SK-N-SH (cell line): ENCODE measurements around the gene SOCS2. TPM values are rescaled to one million over a fixed set of nuclear protein-coding genes. Genes with fewer than 3 reads are reported as not detected.

Experiments used
- CTCF ChIA-PET: fragments of 300-600, 350-600 bp; formaldehyde crosslinking; extraction: SDS; loops from one replicate; lab custom pipeline; 2021; lab: Yijun Ruan, JAX
- POLR2A ChIA-PET: fragments of 350-600 bp; sonication (Branson Sonifier 250); formaldehyde crosslinking; extraction: SDS; loops from one replicate; lab custom pipeline; 2020; ENCODE audit warnings: antibody characterized with exemption, inconsistent platforms; lab: Yijun Ruan, JAX
- DNase-seq: peaks from one replicate; pipeline ENCODE4 v3.0.0; 2012
- H2AFZ ChIP-seq: fragments of 200-600 bp; sonication (generic); 2 replicates; pipeline ENCODE4 v1.8.1; 2016; ENCODE audit warnings: antibody characterized with exemption, mild to moderate bottlenecking, low read depth
- H3F3A ChIP-seq: fragments of 200-600 bp; sonication (generic); replicated peaks from 2 replicates; pipeline ENCODE3; 2016; ENCODE audit warnings: antibody characterized with exemption, mild to moderate bottlenecking; ENCODE audit not compliant: insufficient read depth
- H3K27ac ChIP-seq, 2 experiments: fragments of 200-500 bp in 1 of 2; fragments of 200-600 bp in 1 of 2; sonication (Bioruptor generic) in 1 of 2; sonication (generic), shearing (Covaris generic) in 1 of 2; 2 replicates each; pipeline versions ENCODE4 v1.5.1 to v1.6.1; 2014 to 2016; ENCODE audit warnings: low read depth in 2 of 2, inconsistent platforms in 1 of 2, low read length in 1 of 2, mild to moderate bottlenecking in 1 of 2, mixed read lengths in 1 of 2
- H3K27me3 ChIP-seq: fragments of 200-600 bp; sonication (generic), shearing (Covaris generic); 2 replicates; pipeline ENCODE4 v1.6.1; 2016; ENCODE audit warnings: mixed run types; ENCODE audit not compliant: insufficient read depth
- H3K36me3 ChIP-seq, 2 experiments: fragments of 200-500 bp in 1 of 2; fragments of 200-600 bp in 1 of 2; sonication (Bioruptor generic) in 1 of 2; sonication (generic) in 1 of 2; replicated peaks in 1 of 2; 2 replicates each; pipeline versions ENCODE3 to v1.5.1; 2014 to 2016; ENCODE audit warnings: low read length in 1 of 2, mild to moderate bottlenecking in 1 of 2; ENCODE audit not compliant: insufficient read depth in 2 of 2, control insufficient read depth in 1 of 2
- H3K4me1 ChIP-seq, 2 experiments: fragments of 200-500 bp in 1 of 2; fragments of 200-600 bp in 1 of 2; sonication (Bioruptor generic) in 1 of 2; sonication (generic), shearing (Covaris generic) in 1 of 2; 2 replicates each; pipeline versions ENCODE4 v1.5.1 to v1.6.1; 2014 to 2016; ENCODE audit warnings: low read depth in 1 of 2, low read length in 1 of 2, mixed run types in 1 of 2; ENCODE audit not compliant: insufficient read depth in 2 of 2, control insufficient read depth in 1 of 2
- H3K4me2 ChIP-seq: fragments of 200-600 bp; sonication (generic), shearing (Covaris generic); 2 replicates; pipeline ENCODE4 v1.6.1; 2017; ENCODE audit warnings: mixed run types
- H3K4me3 ChIP-seq, 2 experiments: fragments of 200-500 bp in 1 of 2; fragments of 200-600 bp in 1 of 2; sonication (Bioruptor generic) in 1 of 2; sonication (generic), shearing (Covaris generic) in 1 of 2; 2 replicates each; pipeline versions ENCODE4 v1.5.1 to v1.8.1; 2014 to 2016; ENCODE audit warnings: low read depth in 2 of 2, inconsistent platforms in 1 of 2, low read length in 1 of 2, mild to moderate bottlenecking in 1 of 2, mixed read lengths in 1 of 2, moderate library complexity in 1 of 2
- H3K79me2 ChIP-seq: fragments of 200-600 bp; sonication (generic); 2 replicates; pipeline ENCODE4 v1.8.1; 2017; ENCODE audit warnings: mild to moderate bottlenecking; ENCODE audit not compliant: insufficient read depth
- H3K9ac ChIP-seq: fragments of 200-600 bp; sonication (generic); 2 replicates; pipeline ENCODE4 v1.6.1; 2017; ENCODE audit warnings: mixed run types
- H3K9me2 ChIP-seq: fragments of 200-600 bp; sonication (generic); 2 replicates; pipeline ENCODE4 v1.6.1; 2017; ENCODE audit warnings: mixed run types
- H3K9me3 ChIP-seq: fragments of 200-600 bp; sonication (generic); 2 replicates; pipeline ENCODE4 v1.6.1; 2017; ENCODE audit warnings: mixed run types, mild to moderate bottlenecking, moderate library complexity
- H4K20me1 ChIP-seq: fragments of 200-600 bp; sonication (generic); 2 replicates; pipeline ENCODE4 v1.6.1; 2017; ENCODE audit warnings: mild to moderate bottlenecking, mixed run types; ENCODE audit not compliant: insufficient read depth
- CTCF ChIP-seq: fragments of 200-600 bp; sonication (generic); IDR thresholded peaks from 2 replicates; pipeline ENCODE4 v1.6.1; 2017; ENCODE audit warnings: antibody characterized with exemption, mild to moderate bottlenecking, moderate library complexity
- FOXJ3 ChIP-seq: sonication (generic); formaldehyde crosslinking; IDR thresholded peaks from 2 replicates; pipeline ENCODE4 v1.5.1; 2020; ENCODE audit warnings: mild to moderate bottlenecking, missing genetic modification reagents
- IRF3 ChIP-seq: fragments of 150-350 bp; IDR thresholded peaks from 2 replicates; pipeline ENCODE4 v1.6.1; 2016; ENCODE audit warnings: mild to moderate bottlenecking, low read depth, low read length
- MEF2A ChIP-seq: IDR thresholded peaks from 2 replicates; pipeline ENCODE4 v1.4.0; 2012; ENCODE audit warnings: low read depth, borderline replicate concordance
- NFIC ChIP-seq: IDR thresholded peaks from 2 replicates; pipeline ENCODE4 v1.4.0; 2012; ENCODE audit warnings: borderline replicate concordance
- POLR2AphosphoS5 ChIP-seq: IDR thresholded peaks from 2 replicates; pipeline ENCODE4 v1.6.1; 2012; ENCODE audit warnings: low read depth, low read length
- RFX5 ChIP-seq: IDR thresholded peaks from 2 replicates; pipeline ENCODE4 v1.6.1; 2012; ENCODE audit warnings: mild to moderate bottlenecking, improper control_type of control experiment, low read length
- TCF12 ChIP-seq: IDR thresholded peaks from 2 replicates; pipeline ENCODE4 v1.4.0; 2012
- TEAD4 ChIP-seq: IDR thresholded peaks from 2 replicates; pipeline ENCODE4 v1.4.0; 2012; ENCODE audit warnings: mild to moderate bottlenecking, borderline replicate concordance; ENCODE audit not compliant: insufficient read depth
- WGBS: methylation state at CpG from one replicate; pipeline ENCODE4 v1.1.6; 2017; ENCODE audit warnings: low lambda C conversion rate; 5-methylcytosine and 5-hydroxymethylcytosine counted together
- polyA plus RNA-seq, 3 experiments: library from polyadenylated mRNA; depleted of rRNA; stranded (reverse); fragments of >200 nt; gene quantifications; 2 replicates each; pipeline ENCODE4 v1.2.3, GENCODE V29; 2012
- TF ChIP-seq, protein P1 (sequence below): fragments of 150-350 bp; IDR thresholded peaks from 2 replicates; pipeline ENCODE4 v1.6.1; 2017; ENCODE audit warnings: antibody characterized with exemption, low read length, low read depth, borderline replicate concordance
- TF ChIP-seq, protein P2 (sequence below): IDR thresholded peaks from 2 replicates; pipeline ENCODE4; 2012

SOCS2 gene
- polyA plus RNA-seq, 1 of the 3 experiments (the other 2 are of a cell fraction), result 24.1 TPM

DNA sequence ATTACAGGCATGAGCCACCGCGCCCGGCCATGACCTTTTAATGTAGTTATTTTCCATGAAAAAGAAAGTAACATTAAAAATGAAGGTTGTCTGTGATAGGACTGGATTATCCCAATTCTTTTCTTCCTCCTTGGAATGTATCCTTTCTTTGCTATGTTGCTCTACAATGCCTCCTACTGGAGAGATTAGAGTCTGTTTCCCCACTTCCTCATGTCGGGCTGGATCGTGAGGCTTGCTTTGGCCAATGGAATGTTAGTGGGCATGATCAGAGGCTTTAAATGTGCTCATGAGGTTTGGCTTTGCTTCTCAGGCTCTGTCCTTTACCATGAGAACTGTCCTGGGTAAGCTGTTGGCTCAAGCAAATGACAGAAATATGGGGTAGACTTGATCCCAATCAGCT is 34.7 kb upstream of the SOCS2 start:
- Histone ChIP-seq H3K4me1 (peaks cover 5 to 13% of the 10 kb centered on the region in 2 experiments; a peak in 3 of 4 replicates), H4K20me1 (no peaks in the 10 kb centered on the region), H3K27me3 (no peaks in the 10 kb centered on the region), H3K79me2 (no peaks in the 10 kb centered on the region), H3K9me2 (no peaks in the 10 kb centered on the region), H3K9ac (no peak overlapping the region), H3K27ac (no peak overlapping the region), H3K4me2 (no peak overlapping the region), H3K4me3 (no peak overlapping the region), H2AFZ (no peak overlapping the region), H3F3A (peaks cover 4% of the 10 kb centered on the region), H3K9me3 (no peaks in the 10 kb centered on the region), H3K36me3 (no peaks in the 10 kb centered on the region)
- ChIA-PET POLR2A (no interaction called here), CTCF (interaction anchor here (1.2 to 3.9 kb wide), 6 partner anchors 32 to 597 kb away, joined by 3 to 25 read pairs (median 5); no protein-coding TSS in a partner anchor)
- no peak for DNase-seq
- 95% methylated on average over 5 of the region's 5 CpGs for WGBS
- no peak for TF ChIP-seq MEF2A
- no peak for TF ChIP-seq TEAD4
- TF ChIP-seq CTCF, result peak; percentile 33; the same call in 1 of the 2 replicates

GRCh38 chr12:93539821-93540220 is 32.7 kb upstream of the SOCS2 start:
- Histone ChIP-seq H3K27ac (no peak overlapping the region), H3K79me2 (no peaks in the 10 kb centered on the region), H2AFZ (no peak overlapping the region), H3K9me2 (no peaks in the 10 kb centered on the region), H4K20me1 (no peaks in the 10 kb centered on the region), H3K9me3 (no peaks in the 10 kb centered on the region), H3K4me2 (no peak overlapping the region), H3K36me3 (peaks cover 0 to 9% of the 10 kb centered on the region in 2 experiments), H3K4me1 (peaks cover 5 to 13% of the 10 kb centered on the region in 2 experiments; a peak in 3 of 4 replicates), H3K4me3 (no peak overlapping the region), H3K27me3 (no peaks in the 10 kb centered on the region), H3F3A (peaks cover 4% of the 10 kb centered on the region), H3K9ac (no peak overlapping the region)
- CTCF ChIA-PET, result interaction anchor here (1.7 kb wide), 1 partner anchor 29 kb away, joined by 5 read pairs; no protein-coding TSS in a partner anchor
- DNase-seq, result no peak
- POLR2A ChIA-PET, result no interaction called here
- WGBS, result 97% methylated on average over 4 of the region's 4 CpGs
- TF ChIP-seq, protein P1, sequence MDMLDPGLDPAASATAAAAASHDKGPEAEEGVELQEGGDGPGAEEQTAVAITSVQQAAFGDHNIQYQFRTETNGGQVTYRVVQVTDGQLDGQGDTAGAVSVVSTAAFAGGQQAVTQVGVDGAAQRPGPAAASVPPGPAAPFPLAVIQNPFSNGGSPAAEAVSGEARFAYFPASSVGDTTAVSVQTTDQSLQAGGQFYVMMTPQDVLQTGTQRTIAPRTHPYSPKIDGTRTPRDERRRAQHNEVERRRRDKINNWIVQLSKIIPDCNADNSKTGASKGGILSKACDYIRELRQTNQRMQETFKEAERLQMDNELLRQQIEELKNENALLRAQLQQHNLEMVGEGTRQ, result no peak

GRCh38 chr12:93540466-93540865 is 32.0 kb upstream of the SOCS2 start:
- H3F3A ChIP-seq, result peaks cover 4% of the 10 kb centered on the region
- no peaks in the 10 kb centered on the region for H3K9me3 ChIP-seq
- H3K27ac ChIP-seq, result no peak overlapping the region
- H3K79me2 ChIP-seq, result no peaks in the 10 kb centered on the region
- no peak for DNase-seq
- POLR2A ChIA-PET, result no interaction called here
- H3K4me3 ChIP-seq, result no peak overlapping the region
- peaks cover 5 to 13% of the 10 kb centered on the region in 2 experiments; a peak in 3 of 4 replicates for H3K4me1 ChIP-seq
- no peak overlapping the region for H3K4me2 ChIP-seq
- no peak overlapping the region for H3K9ac ChIP-seq
- H3K36me3 ChIP-seq, result peaks cover 0 to 9% of the 10 kb centered on the region in 2 experiments
- no peaks in the 10 kb centered on the region for H3K27me3 ChIP-seq
- no peak overlapping the region for H2AFZ ChIP-seq
- no peaks in the 10 kb centered on the region for H4K20me1 ChIP-seq
- H3K9me2 ChIP-seq, result no peaks in the 10 kb centered on the region
- 96% methylated on average over 1 of the region's 1 CpG for WGBS
- CTCF ChIA-PET, result no interaction called here
- no peak for TF ChIP-seq NFIC
- TF ChIP-seq TCF12, result no peak
- TF ChIP-seq FOXJ3 (CRISPR knock-in tag), result no peak
- no peak for TF ChIP-seq IRF3
- no peak for TF ChIP-seq CTCF
- TF ChIP-seq RFX5, result no peak
- no peak for TF ChIP-seq POLR2AphosphoS5
- TF ChIP-seq, protein P2, sequence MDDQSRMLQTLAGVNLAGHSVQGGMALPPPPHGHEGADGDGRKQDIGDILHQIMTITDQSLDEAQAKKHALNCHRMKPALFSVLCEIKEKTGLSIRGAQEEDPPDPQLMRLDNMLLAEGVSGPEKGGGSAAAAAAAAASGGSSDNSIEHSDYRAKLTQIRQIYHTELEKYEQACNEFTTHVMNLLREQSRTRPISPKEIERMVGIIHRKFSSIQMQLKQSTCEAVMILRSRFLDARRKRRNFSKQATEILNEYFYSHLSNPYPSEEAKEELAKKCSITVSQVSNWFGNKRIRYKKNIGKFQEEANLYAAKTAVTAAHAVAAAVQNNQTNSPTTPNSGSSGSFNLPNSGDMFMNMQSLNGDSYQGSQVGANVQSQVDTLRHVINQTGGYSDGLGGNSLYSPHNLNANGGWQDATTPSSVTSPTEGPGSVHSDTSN, result no peak
